GM23338 (cell line): ENCODE results near the gene SIL1.

Experiments
- CREB1 ChIP-seq: fragments of 250-450 bp; sonication (Bioruptor Pico); IDR thresholded peaks from 2 replicates; pipeline ENCODE4 v1.5.0; 2020; ENCODE audit warnings: low read depth, mild to moderate bottlenecking, moderate library complexity
- CTCF ChIP-seq, 2 experiments: fragments of 200-600 bp in 1 of 2; sonication (generic) in 1 of 2; conservative IDR thresholded peaks; 2 replicates each; pipeline versions ENCODE4 v1.5.1 to v1.6.1; 2016 to 2017; ENCODE audit warnings: antibody characterized with exemption in 2 of 2, low read depth in 2 of 2, mild to moderate bottlenecking in 2 of 2, moderate library complexity in 1 of 2
- ETS1 ChIP-seq: IDR thresholded peaks from 2 replicates; pipeline ENCODE4 v1.6.1; 2016; ENCODE audit warnings: antibody characterized with exemption
- EZH2 ChIP-seq: fragments of 200-600 bp; sonication (generic); IDR thresholded peaks from one replicate; pipeline ENCODE4 v1.8.0; 2017; ENCODE audit warnings: antibody characterized with exemption, mild to moderate bottlenecking, low read depth; ENCODE audit not compliant: unreplicated experiment
- EZH2phosphoT487 ChIP-seq: fragments of 200-600 bp; sonication (generic); IDR thresholded peaks from one replicate; pipeline ENCODE4 v1.8.1; 2018; ENCODE audit warnings: antibody characterized with exemption; ENCODE audit not compliant: unreplicated experiment
- JUNB ChIP-seq: IDR thresholded peaks from one replicate; pipeline ENCODE4 v1.6.1; 2016; ENCODE audit warnings: antibody characterized with exemption; ENCODE audit not compliant: unreplicated experiment
- POLR2AphosphoS5 ChIP-seq: IDR thresholded peaks from 2 replicates; pipeline ENCODE4 v1.6.1; 2016; ENCODE audit warnings: antibody characterized with exemption, low read depth
- REST ChIP-seq: IDR thresholded peaks from one replicate; pipeline ENCODE4 v1.6.1; 2018; ENCODE audit warnings: antibody characterized with exemption; ENCODE audit not compliant: unreplicated experiment
- ZNF331 ChIP-seq: fragments of 250-450 bp; sonication (Bioruptor Pico); IDR thresholded peaks from 2 replicates; pipeline ENCODE4 v1.5.0; 2020; ENCODE audit warnings: low read depth, mild to moderate bottlenecking, moderate library complexity

GRCh38 chr5:138983984-138984383, 214.2 kb downstream of the SIL1 start:
- TF ChIP-seq EZH2, result no peak
- TF ChIP-seq CTCF (conservative IDR thresholded peaks at IDR 0.05; ENCODE audit: low read depth in 2 of 2), result no peak
- no peak for TF ChIP-seq POLR2AphosphoS5
- TF ChIP-seq JUNB, result no peak
- TF ChIP-seq EZH2phosphoT487, result no peak
- TF ChIP-seq ETS1, result no peak
- no peak for TF ChIP-seq ZNF331 (CRISPR knock-in tag)
- no peak for TF ChIP-seq CREB1 (CRISPR knock-in tag)
- no peak for TF ChIP-seq REST
